Fibroblast of skin of left biceps (primary cell): ENCODE results near the gene BHLHE40.

ENCODE experiments used
- DNase-seq, 2 experiments: peaks; one replicate each; pipeline ENCODE4 v3.0.0-alpha.2; 2013; ENCODE audit warnings: low read depth in 2 of 2

The BHLHE40 gene

DNA sequence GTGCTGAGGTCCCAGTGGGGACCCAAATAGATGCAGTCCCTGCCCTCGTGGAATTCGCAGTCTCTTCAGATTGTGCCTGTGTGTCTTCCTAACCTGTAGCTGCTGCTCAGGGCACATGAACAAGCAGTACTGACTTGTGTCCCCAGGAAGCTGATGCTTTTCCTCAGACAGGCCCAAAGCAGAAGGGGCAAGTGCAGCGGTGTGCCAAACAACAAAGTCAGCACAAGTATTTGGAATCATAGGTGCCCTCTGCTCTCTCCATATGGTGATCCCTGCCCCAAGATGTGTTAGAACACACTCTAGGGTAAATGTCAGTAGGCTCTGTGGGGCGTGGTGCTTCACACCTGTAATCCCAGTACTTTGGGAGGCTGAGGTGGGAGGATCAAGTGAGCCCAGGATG, 21.9 kb downstream of the BHLHE40 start:
- DNase-seq: no peak

DNA sequence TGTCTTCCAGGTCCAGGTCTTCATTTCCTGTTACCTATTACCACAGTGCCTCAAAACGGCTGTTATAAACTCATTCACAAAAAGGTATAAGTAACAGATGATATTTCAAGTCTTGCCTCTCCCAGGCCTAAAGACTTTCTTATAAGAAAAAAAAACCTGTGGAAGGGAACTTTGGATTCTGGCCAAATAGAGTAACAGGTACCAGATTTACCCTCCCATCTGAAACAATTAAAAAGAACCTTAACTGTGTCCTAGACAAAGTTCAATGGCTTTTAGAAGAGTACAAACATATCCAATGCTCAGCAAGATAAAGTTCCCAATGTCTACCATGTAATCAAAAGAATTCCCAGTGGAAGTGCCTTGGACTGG, 22.6 kb downstream of the BHLHE40 start:
- DNase-seq: no peak

DNA sequence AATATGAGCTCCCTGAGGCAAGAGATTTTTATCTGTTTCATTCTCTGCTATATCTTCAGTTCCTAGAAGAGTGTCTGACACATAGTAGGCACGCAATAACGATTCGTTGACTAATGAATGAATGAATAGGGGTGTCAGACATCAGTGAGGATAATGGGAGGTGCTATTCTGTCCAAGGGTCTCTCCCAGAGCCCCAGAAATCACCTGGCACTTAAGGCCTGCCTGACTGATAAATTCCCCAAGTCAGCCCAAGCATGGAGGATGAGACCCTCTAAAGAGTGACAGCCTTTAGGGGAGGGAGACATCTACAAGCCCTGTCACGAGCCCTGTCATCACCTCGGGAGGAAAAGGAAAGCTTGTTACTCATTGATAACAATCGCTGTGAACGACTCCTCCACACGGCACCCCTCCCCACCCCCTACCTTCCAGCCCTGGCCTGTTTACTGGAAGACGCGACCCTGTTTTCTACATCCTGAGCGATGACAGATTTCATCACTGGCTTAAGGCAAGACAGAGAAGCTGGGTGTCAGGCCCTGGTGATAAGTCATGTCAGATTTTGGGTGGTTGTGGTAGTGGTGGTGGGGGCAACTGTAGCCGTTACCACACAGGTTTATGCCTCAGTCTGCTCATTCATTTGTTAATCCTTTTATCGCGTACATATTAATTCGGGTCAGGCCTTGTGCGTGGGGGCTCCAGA, 23.1 kb downstream of the BHLHE40 start:
- no peak for DNase-seq

DNA sequence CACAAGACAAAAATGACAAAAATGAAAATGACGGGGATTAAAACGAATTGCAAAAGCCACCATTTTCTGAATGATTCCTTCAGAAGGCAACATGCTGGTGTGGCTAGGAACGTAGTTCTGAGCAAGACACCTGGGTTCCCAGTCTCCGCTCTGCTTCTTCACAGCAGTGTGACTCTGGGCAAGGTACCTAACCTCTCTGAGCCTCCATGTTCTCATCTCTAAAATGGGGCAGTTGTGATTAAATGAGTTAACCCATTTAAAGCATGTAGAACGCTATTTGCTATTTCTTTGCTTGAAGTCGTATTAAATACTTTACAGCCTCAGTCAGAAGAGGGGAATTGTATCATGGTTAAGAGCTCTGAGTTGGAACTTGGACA, 23.6 kb downstream of the BHLHE40 start:
- no peak for DNase-seq

DNA sequence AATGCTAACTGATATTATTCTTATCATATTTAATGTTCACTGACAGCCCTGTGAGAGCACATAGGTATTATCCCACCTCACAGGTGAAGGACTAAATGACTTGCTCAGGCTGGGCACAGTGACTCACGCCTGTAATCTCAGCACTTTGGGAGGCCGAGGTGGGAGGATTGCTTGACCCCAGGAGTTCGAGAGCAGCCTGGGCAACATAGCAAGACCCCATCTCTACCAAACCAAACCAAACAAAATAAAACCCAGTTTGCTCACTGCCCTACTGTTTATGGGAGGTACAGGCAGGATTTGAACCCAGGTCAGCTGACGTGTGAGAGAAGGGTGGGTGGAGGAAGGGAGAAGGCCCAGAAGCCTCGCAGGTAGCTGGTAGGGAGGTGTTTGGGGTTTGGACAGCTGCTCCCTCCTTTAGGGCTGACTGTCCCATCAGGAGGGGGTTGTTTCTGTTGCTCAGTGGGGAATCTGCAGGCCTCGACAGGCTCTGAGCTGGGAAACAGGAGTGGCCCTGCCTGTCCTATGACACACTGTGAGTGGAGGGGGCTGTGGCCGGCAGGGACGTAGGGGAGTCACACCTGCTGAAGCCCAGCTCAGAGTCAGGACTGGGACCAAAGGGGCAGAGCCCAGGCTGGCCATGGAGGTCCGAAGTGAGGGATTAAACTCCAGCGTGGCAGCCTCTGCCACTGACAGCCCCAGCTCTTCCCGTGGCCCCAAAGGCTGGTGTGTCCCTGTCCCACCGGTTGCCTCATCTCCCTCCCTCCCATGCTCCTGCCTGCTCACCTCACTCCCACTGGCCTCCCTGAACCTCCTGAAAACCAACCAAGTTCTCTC, 25.3 kb downstream of the BHLHE40 start:
- no peak for DNase-seq

DNA sequence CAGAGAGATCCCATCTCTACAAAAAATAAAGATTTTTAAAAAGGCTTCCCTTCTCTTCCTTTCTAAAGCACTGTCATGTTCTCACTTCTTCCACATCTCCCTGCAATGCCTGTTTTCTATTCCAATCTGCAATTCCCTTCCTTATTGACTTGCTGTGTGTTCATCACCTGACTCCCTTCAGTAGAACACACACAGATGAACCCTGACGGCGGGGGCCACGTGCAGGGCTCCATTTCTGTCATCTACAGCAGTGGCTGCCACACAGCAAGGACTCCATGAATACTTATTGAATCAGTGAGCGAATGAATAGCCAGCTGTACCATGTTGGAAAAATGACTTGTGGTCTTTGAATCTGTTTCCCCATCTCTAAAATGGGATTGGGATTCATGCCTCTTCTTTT, 26.1 kb downstream of the BHLHE40 start:
- DNase-seq: no peak

DNA sequence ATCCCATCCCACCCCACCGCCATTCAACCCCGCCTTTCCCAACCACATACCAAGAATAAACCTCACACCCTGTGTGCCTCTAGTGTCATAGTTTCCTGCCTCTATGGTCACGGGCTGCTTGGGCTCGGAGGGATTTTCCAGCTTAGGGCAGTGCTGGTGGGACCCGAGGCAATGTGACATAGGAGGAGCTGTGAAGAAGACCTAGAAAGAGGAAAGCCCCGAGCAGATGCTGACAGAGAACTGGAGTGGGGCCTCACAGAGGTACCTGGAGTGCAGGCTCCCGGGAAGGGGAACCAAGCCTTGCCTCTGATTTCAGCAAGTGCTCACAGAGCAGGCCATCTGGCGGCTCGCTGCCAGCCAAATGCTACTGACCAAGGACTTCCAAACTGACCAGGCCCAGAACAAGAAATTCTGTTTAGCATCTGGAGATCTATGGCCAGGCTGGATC, 27.5 kb downstream of the BHLHE40 start:
- no peak for DNase-seq

DNA sequence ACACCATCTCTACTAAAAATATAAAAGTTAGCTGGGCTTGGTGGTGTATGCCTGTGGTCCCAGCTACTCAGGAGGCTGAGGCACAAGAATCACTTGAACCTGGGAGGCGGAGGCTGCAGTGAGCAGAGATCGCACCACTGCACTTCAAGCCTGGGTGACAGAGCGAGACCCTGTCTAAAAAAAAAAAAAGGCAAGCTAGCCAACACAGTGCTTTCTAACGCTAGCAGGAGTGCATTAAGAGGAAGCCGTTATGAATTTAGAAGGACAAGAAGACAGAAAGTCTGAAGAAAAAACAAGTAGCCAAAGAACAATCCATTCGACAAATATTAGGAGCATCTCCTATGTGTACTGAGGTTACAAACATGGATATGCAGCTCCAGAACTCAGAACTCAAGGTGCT, 28.6 kb downstream of the BHLHE40 start:
- DNase-seq: no peak

DNA sequence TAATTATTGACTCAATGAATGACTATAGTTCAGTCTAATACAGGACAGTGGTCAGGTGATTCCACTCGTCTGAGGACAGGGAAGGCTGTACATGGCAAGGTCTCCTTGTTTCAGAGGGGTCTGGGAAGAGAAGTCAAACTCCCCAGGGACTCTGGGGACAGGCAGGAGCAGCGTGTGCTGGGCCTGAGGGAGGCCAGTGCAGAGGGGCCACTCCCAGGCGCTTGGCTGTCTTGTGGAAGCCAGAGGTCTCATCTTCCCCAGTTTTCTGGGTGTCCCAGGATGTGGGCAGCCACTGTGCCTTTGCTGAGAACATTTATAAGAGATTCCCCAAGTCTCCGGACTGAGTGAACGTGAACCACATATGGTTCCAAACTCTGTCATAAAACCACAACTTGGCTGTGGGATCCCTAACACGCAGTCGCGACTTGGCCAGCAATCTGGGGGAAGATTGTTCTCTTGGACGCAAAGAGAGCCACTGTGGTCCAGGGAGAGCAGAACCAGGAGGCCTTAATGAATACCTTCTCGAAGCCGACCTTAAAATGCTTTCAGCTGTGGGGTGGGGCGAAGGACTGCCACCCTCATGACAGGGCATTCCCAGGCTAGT, 30.4 kb downstream of the BHLHE40 start:
- DNase-seq: no peak

DNA sequence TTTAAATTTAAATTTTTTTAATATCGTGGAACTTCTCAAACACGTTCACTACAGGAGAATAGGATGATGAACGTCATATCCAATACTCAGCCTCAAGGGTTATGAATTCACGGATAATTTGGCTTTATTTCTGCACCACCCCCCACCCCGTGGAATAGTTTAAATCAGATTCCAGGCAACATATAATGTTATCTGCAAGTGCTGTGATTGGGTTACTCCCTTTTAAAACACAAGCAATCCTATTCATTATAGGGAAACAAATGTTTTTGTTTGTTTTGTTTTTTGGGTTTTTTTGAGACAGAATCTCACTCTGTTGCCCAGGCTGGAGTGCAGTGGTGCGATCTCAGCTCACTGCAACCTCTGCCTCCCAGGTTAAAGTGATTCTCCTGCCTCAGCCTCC, 30.9 kb downstream of the BHLHE40 start:
- no peak for DNase-seq

DNA sequence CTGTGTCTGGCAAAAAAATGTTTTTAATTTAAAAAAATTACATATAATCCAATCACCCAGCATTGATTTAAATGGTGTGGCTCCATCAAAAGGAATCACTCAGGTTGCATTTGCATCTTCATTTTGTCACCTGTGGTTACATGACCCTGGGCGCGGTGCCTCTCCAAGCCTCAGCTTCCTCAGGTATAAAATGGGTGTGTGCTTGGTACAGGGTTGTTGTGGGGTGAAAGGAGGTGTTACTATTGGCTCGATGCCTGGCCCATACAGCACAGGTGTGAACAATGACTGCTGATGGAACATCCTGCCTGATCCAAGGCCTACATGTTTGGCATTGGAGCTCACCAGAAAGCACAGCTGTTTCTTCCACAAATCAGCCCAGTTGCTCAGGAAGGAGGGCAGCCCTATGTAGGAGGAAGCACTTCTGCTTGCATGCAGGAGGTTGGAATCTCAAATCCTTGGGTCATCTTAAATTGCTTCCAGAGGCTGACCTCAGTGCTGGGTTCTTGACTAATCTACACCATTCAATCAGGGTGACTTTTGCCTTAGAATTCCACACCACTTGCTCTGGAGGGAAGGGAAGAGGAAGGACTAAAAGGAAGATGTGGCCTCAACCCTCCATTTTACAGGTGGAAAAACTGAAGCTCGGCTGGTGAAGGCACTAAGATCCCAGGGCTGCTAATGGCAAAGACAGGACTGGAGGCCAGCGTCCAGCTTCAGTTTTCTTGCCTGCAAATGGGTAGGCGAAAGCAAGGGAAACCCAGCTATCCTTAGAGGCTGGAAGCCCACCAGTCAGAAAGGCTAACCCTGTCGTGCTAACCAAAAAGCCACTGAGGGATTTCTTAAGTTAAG, 31.7 kb downstream of the BHLHE40 start:
- no peak for DNase-seq

DNA sequence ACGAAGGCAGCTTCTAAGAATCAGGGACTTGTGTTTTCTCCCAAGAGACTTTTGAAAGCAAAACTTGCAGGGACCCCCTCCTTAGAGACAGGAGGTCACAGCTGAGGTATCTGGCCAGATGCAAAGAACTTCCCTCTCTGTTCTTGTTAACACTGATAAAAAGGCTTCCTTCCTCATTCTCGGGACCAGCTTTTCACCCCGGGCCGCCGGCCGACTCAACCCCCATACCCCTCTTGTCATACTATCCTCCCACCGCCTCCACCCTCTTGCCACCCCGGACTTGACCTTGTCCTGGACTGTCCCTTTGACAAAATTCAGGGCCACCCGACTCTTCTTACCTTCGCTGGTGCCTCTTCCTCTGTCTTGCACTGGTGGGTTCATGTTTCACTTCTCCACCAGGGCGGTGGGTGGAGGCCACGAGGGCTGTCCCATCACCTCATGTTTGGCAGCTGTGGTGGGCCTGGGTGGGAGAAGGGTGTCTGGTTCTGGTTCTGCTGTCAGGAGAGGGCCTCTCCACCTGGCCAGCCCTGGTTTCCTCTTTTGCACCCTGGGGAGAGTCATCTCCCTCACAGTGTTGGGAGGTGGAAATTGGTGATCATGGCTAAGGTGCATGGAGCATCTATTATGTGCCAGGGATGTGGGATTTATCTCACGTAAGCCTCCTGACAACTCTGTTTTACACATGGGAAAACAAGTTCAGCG, 32.5 kb downstream of the BHLHE40 start:
- no peak for DNase-seq

DNA sequence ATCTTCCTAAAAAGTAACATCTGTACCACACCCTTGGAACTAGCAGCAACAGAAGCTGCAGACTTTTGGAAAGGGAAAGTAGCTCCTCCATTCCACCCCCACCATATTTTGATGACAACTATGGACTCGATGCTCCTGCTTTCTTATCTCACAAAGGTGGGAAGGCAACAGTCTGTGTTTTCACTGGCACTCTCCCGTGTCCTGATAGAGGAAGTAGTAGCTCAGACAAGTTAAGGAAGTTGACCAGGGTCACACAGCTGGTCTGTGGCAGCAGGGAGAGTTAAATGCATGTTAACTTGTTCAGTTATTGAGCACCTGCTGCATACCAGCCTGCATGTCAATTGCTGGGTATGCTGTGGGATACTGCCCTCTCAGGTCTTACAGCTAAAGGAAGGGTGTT, 33.1 kb downstream of the BHLHE40 start:
- DNase-seq: no peak

DNA sequence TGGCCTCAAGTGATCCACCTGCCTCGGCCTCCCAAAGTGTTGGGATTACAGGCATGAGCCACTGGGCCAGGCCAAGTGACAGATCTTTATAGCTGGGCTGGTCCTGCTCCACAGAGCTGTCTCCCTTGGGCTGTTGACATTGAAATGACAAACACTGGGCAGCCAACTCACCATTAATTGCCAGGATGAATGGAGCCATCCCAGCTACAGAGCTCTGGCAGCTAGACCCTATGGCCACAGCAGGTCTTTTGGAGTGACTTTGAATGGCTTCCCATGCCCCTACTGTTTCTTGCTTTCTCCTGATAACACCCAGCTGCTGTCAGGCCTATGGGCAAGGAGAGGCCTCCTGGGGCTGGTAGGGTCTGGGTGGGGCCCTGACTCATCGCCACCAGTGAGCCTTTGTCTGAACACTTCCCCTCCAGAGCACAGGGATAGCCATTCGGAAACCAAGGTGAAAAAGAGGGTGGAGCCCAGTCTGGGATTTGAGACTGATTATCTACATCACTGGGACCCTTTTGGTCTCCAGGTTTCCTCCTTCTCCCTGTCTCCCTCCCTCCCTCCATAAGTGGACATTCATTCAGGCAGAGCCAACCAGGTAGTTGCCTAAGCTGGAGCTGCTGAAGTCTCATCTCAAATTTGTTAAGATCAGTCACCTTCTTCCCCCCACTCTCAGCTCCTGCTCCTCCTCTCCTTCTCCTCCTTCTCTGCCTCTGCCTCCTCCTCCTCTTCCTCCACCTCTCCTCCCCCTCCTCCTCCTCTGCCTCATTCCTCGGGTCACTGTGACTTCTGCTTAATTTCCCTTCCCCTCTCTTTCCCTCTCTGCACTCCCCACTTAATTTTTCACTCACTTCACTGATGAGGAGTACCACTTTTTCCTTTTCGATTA, 34.0 kb downstream of the BHLHE40 start:
- no peak for DNase-seq

DNA sequence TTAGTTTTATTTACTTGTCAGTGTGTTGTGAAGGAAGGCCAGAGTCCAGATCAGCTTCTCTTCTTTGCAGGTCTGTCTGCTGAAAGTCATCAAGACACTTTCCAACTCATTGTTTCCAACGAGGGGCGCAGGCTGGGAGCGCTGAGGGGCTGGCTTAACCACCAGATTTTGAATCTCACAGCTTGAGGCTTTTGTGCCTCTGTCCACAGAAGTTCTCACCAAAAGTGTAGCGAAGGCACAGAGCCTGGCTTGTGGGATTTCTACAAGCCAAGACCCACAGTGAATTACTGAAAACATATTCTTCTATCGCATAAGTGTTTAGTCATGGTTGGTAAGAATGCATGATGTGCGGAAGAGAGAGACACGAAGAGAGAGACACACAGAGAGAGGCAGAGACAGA, 35.2 kb downstream of the BHLHE40 start:
- no peak for DNase-seq

DNA sequence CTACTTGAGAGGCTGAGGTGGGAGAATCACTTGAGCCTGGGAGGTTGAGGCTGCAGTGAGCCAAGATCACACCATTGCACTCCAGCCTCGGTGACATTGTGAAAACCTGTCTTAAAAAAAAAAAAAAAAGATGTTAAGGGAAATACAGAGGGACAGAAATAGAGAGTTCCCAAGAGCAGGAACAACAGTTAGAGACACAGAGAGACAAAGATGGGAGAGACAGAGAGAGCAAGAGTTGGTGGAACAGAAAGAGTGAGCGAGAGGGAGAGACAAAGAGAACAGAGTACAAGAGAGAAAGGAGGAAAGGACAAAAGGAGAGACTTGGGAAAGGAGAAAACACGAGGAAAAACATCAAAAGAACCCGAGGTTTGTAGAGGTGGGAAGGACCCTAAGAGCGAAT, 35.8 kb downstream of the BHLHE40 start:
- no peak for DNase-seq

DNA sequence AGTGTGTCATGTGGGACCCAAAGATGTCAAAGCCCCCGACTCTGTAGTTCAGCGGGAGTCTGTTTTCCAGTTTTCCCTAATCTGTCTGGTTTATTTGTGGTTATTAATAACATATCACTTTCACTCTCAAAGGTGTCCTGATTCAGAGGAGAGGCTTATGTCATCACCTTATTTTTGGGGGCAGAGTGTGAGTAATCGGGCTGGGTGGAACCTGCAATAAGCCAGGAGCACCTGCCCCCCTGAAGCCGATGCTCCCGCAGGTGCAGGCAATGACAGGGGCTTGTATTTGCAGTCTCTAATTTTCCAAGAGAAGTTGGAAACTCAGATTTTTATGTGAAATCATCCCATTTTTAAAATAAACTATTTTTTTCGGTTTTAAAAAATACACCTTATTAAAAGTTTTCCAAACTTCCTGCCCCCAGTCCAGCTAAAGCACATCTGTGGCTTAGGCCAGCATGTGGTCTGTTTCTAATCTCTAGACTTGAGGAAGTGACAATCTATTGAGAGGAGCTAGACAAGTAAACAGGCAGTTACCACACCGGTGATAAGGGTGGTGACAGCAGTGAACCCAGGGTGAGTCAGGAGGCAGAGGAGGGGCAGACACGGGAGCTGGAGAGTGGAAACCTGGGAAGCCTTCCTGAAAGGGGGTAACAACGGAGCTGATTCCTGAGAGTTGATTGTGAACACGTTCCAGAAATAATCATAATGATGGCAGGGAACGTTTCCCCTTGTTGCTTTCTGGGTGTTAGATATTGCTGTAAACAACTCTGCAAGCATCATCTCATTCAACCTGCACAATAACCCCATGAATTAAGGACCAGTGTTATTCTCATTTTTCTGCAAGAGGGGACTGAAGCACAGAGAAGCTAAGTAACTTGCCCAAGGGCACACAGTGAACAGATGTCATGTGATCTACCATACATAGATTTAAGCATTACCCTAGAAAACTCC, 37.2 kb downstream of the BHLHE40 start:
- no peak for DNase-seq

DNA sequence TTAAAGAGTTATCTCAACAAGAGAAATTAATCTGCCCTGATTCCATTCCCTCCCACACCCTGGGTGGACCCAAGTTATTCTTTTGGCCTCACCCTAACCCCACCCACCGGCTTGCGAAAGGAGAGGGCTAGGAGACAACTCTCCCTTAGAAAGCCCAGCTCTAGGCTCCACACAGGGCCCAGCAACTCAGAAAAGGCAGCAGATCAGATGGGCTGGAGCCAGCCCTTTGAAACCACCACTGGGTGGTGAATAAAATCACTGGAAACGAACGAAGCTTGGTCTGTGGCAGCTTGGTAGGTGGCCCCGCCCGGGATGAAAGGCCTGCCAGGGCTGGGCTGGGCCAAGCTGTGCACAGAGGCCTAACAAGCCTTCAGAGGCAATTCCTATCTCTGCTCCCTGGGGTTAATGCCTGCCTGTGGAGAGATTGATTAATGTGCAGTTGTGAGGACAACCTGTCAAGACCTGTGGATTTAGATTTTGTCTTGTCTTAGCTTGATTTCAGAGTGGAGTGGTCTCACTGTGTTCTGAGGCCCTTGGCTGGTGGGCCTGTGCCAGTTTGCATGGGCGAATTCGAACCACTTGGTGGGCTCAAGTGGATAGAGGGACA, 38.8 kb downstream of the BHLHE40 start:
- no peak for DNase-seq
